Neural progenitor cell (in vitro differentiated cells): ENCODE results near the gene AIP.

ENCODE experiments used
- CTCF ChIP-seq: fragments of 200-600 bp; sonication (generic); IDR thresholded peaks from 2 replicates; pipeline ENCODE4 v1.5.1; 2017; ENCODE audit warnings: antibody characterized with exemption, mild to moderate bottlenecking
- EZH2 ChIP-seq: fragments of 200-600 bp; sonication (generic); IDR thresholded peaks from 2 replicates; pipeline ENCODE4 v1.6.1; 2017; ENCODE audit warnings: antibody characterized with exemption, mild to moderate bottlenecking, moderate library complexity
- EZH2phosphoT487 ChIP-seq: fragments of 200-600 bp; sonication (generic); IDR thresholded peaks from 2 replicates; pipeline ENCODE4 v1.6.1; 2017; ENCODE audit warnings: antibody characterized with exemption

- TF ChIP-seq CTCF (no peak), EZH2 (no peak), EZH2phosphoT487 (no peak)
Measured at GRCh38 chr11:67532889-67533288, 50.1 kb downstream of the AIP start.
